NB4 (cell line): ENCODE measurements around the gene IBA57.

Experiments
- DNase-seq: peaks from one replicate; pipeline ENCODE4 v3.0.0; 2010; ENCODE audit warnings: low read depth
- H3K4me3 ChIP-seq: one replicate; pipeline ENCODE4 v1.5.1; 2011; ENCODE audit warnings: mild to moderate bottlenecking, low read depth, low read length, moderate library complexity
- CTCF ChIP-seq: IDR thresholded peaks from one replicate; pipeline ENCODE4 v1.5.1; 2012; ENCODE audit warnings: low read depth, low read length
- MAX ChIP-seq: IDR thresholded peaks from 2 replicates; pipeline ENCODE4 v1.6.1; 2011; ENCODE audit warnings: low read depth, low read length
- MYC ChIP-seq: IDR thresholded peaks from 2 replicates; pipeline ENCODE4 v1.6.1; 2011; ENCODE audit warnings: low read depth, low read length
- POLR2A ChIP-seq: IDR thresholded peaks from 2 replicates; pipeline ENCODE4 v1.6.1; 2011; ENCODE audit warnings: mild to moderate bottlenecking; ENCODE audit not compliant: insufficient read length; ENCODE audit errors: extremely low read depth

IBA57 gene

GRCh38 chr1:228156941-228157728 lies 8.5 kb upstream of the IBA57 start:
- no peak for DNase-seq
- TF ChIP-seq MYC (no peak), MAX (no peak), POLR2A (no peak), CTCF (no peak)
- H3K4me3 ChIP-seq, result no peak overlapping the region

DNA sequence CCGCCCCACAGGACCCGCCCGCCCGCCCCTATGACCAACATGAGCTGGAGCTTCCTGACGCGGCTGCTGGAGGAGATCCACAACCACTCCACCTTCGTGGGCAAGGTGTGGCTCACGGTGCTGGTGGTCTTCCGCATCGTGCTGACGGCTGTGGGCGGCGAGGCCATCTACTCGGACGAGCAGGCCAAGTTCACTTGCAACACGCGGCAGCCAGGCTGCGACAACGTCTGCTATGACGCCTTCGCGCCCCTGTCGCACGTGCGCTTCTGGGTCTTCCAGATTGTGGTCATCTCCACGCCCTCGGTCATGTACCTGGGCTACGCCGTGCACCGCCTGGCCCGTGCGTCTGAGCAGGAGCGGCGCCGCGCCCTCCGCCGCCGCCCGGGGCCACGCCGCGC lies 7.9 kb upstream of the IBA57 start:
- no peak overlapping the region for H3K4me3 ChIP-seq
- DNase-seq, result no peak
- no peak for TF ChIP-seq MAX
- no peak for TF ChIP-seq POLR2A
- TF ChIP-seq MYC, result no peak
- TF ChIP-seq CTCF, result no peak

DNA sequence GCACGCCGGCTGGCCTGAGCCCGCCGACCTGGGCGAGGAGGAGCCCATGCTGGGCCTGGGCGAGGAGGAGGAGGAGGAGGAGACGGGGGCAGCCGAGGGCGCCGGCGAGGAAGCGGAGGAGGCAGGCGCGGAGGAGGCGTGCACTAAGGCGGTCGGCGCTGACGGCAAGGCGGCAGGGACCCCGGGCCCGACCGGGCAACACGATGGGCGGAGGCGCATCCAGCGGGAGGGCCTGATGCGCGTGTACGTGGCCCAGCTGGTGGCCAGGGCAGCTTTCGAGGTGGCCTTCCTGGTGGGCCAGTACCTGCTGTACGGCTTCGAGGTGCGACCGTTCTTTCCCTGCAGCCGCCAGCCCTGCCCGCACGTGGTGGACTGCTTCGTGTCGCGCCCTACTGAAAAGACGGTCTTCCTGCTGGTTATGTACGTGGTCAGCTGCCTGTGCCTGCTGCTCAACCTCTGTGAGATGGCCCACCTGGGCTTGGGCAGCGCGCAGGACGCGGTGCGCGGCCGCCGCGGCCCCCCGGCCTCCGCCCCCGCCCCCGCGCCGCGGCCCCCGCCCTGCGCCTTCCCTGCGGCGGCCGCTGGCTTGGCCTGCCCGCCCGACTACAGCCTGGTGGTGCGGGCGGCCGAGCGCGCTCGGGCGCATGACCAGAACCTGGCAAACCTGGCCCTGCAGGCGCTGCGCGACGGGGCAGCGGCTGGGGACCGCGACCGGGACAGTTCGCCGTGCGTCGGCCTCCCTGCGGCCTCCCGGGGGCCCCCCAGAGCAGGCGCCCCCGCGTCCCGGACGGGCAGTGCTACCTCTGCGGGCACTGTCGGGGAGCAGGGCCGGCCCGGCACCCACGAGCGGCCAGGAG lies 7.2 kb upstream of the IBA57 start:
- H3K4me3 ChIP-seq, result no peak overlapping the region
- no peak for DNase-seq
- TF ChIP-seq MAX (no peak), MYC (no peak), CTCF (no peak), POLR2A (no peak)

GRCh38 chr1:228159008-228159665 lies 6.5 kb upstream of the IBA57 start:
- TF ChIP-seq MAX, result no peak
- TF ChIP-seq POLR2A, result no peak
- no peak for TF ChIP-seq CTCF
- no peak for TF ChIP-seq MYC
- no peak for DNase-seq

GRCh38 chr1:228160201-228160761 lies 5.3 kb upstream of the IBA57 start:
- no peak overlapping the region for H3K4me3 ChIP-seq
- DNase-seq, result no peak

More at GRCh38 chr1:228159008-228159665, 6.5 kb upstream of the IBA57 start:
- no peak overlapping the region for H3K4me3 ChIP-seq

More at GRCh38 chr1:228160201-228160761, 5.3 kb upstream of the IBA57 start:
- TF ChIP-seq CTCF (no peak), MYC (no peak), MAX (no peak), POLR2A (no peak)
